HCT116 (cell line): Measurements from ENCODE around the gene MAPK8IP3. TPM values are rescaled to one million over a fixed set of nuclear protein-coding genes. Genes with fewer than 3 reads are reported as not detected.

ENCODE experiments used
- ATAC-seq: fragments of 200-7000 bp; cut with Tn5 transposase; 2 replicates; pipeline ENCODE4 v1.9.1; 2020; ENCODE audit warnings: mild to moderate bottlenecking, moderate library complexity
- BruUV-seq: library from RNA; stranded (reverse); fragments of 400-500 nt; replicated peaks from 2 replicates; lab custom pipeline; 2021; lab: Mats Ljungman, UMichigan
- CTCF ChIA-PET: fragments of 300-600 bp; sonication (Branson Sonifier 250); formaldehyde crosslinking; loops from one replicate; lab custom pipeline; 2021; ENCODE audit warnings: antibody characterized with exemption; lab: Charles Lee
- POLR2A ChIA-PET: fragments of 300-600, 350-600 bp; sonication (Branson Sonifier 250); formaldehyde crosslinking; loops from one replicate; lab custom pipeline; 2021; ENCODE audit warnings: antibody characterized with exemption; lab: Charles Lee
- RAD21 ChIA-PET, 2 experiments: fragments of 300-600 bp; sonication (Branson Sonifier 250); formaldehyde crosslinking; loops; one replicate each; lab custom pipeline; 2023; ENCODE audit warnings: low total read pairs in 2 of 2; ENCODE audit not compliant: uncharacterized antibody in 2 of 2, unreplicated experiment in 2 of 2, low non-redundant PET in 1 of 2; lab: Charles Lee
- DNase-seq: peaks from one replicate; pipeline ENCODE4 v3.0.0-alpha.2; 2010; ENCODE audit warnings: low read depth, low spot score
- H2AFZ ChIP-seq: fragments of 200-600 bp; shearing (Covaris generic), sonication (generic); 2 replicates; pipeline ENCODE4 v1.6.1; 2017; ENCODE audit warnings: low read depth, mixed run types, mixed read lengths, antibody characterized with exemption, low read length; ENCODE audit not compliant: poor library complexity, severe bottlenecking
- H3K27ac ChIP-seq: 2 replicates; pipeline ENCODE4 v1.5.1; 2012; ENCODE audit warnings: low read depth, low read length
- H3K27me3 ChIP-seq: fragments of 200-600 bp; sonication (generic); 2 replicates; pipeline ENCODE4 v1.6.1; 2016; ENCODE audit warnings: mixed run types, low read length, mixed read lengths; ENCODE audit not compliant: insufficient read depth
- H3K36me3 ChIP-seq, 2 experiments: fragments of 200-500 bp in 1 of 2; fragments of 200-600 bp in 1 of 2; sonication (Bioruptor generic) in 1 of 2; sonication (generic) in 1 of 2; 2 replicates each; pipeline versions ENCODE4 v1.5.1 to v1.6.1; 2014 to 2016; ENCODE audit warnings: low read length in 2 of 2, inconsistent platforms in 1 of 2, mixed read lengths in 1 of 2, mixed run types in 1 of 2; ENCODE audit not compliant: insufficient read depth in 2 of 2, control insufficient read depth in 1 of 2
- H3K4me1 ChIP-seq, 2 experiments: fragments of 200-600 bp in 1 of 2; sonication (generic) in 1 of 2; 2 replicates each; pipeline versions ENCODE4 v1.5.1 to v1.6.1; 2012 to 2017; ENCODE audit warnings: low read length in 2 of 2, inconsistent platforms in 1 of 2, mild to moderate bottlenecking in 1 of 2, mixed read lengths in 1 of 2, mixed run types in 1 of 2, moderate library complexity in 1 of 2; ENCODE audit not compliant: insufficient read depth in 2 of 2, control insufficient read depth in 1 of 2
- H3K4me2 ChIP-seq: fragments of 200-600 bp; sonication (generic); 2 replicates; pipeline ENCODE4 v1.6.1; 2017; ENCODE audit warnings: mixed run types, low read length, mixed read lengths
- H3K4me3 ChIP-seq, 2 experiments: fragments of 200-600 bp in 1 of 2; sonication (generic) in 1 of 2; replicated peaks in 1 of 2; 2 replicates each; pipeline ENCODE4 v1.5.1; 2011 to 2016; ENCODE audit warnings: low read length in 2 of 2, control low read depth in 1 of 2, low read depth in 1 of 2, mild to moderate bottlenecking in 1 of 2, mixed read lengths in 1 of 2, mixed run types in 1 of 2
- H3K79me2 ChIP-seq: fragments of 200-600 bp; sonication (generic); 2 replicates; pipeline ENCODE4 v1.6.1; 2017; ENCODE audit warnings: mild to moderate bottlenecking, mixed run types, low read length, moderate library complexity, mixed read lengths; ENCODE audit not compliant: insufficient read depth
- H3K9ac ChIP-seq: fragments of 200-600 bp; sonication (generic); 2 replicates; pipeline ENCODE4 v1.6.1; 2016; ENCODE audit warnings: low read length, mixed read lengths
- H3K9me2 ChIP-seq: fragments of 200-600 bp; sonication (generic), shearing (Covaris generic); 2 replicates; pipeline ENCODE4 v1.6.1; 2017; ENCODE audit warnings: mixed run types, mild to moderate bottlenecking, moderate library complexity; ENCODE audit not compliant: insufficient read depth
- H3K9me3 ChIP-seq, 2 experiments: fragments of 200-500 bp in 1 of 2; fragments of 200-600 bp in 1 of 2; sonication (Bioruptor generic) in 1 of 2; sonication (generic) in 1 of 2; 2 replicates each; pipeline ENCODE4 v1.6.1; 2014 to 2017; ENCODE audit warnings: low read length in 2 of 2, mixed read lengths in 2 of 2, inconsistent platforms in 1 of 2, low read depth in 1 of 2, mild to moderate bottlenecking in 1 of 2, mixed run types in 1 of 2, moderate library complexity in 1 of 2; ENCODE audit not compliant: control insufficient read depth in 1 of 2, insufficient read depth in 1 of 2
- H4K20me1 ChIP-seq: fragments of 200-600 bp; sonication (generic), shearing (Covaris generic); 2 replicates; pipeline ENCODE4 v1.6.1; 2017; ENCODE audit warnings: mixed run types, mild to moderate bottlenecking, moderate library complexity; ENCODE audit not compliant: insufficient read depth
- ATF3 ChIP-seq: IDR thresholded peaks from 2 replicates; pipeline ENCODE4 v1.6.1; 2012
- CBX3 ChIP-seq: IDR thresholded peaks from 2 replicates; pipeline ENCODE4 v1.6.1; 2012; ENCODE audit warnings: low read depth
- CTCF ChIP-seq, 3 experiments: fragments of 200-600 bp in 1 of 3; sonication (generic) in 1 of 3; IDR thresholded peaks in 2 of 3; conservative IDR thresholded peaks in 1 of 3; 2 replicates each; pipeline ENCODE4 v1.5.1; 2012 to 2017; ENCODE audit warnings: low read depth in 2 of 3, low read length in 2 of 3, antibody characterized with exemption in 1 of 3, borderline replicate concordance in 1 of 3, control low read depth in 1 of 3, mild to moderate bottlenecking in 1 of 3, mixed read lengths in 1 of 3, mixed run types in 1 of 3, moderate library complexity in 1 of 3; ENCODE audit not compliant: insufficient read depth in 1 of 3
- POLR2AphosphoS5 ChIP-seq: IDR thresholded peaks from 2 replicates; pipeline ENCODE4 v1.6.1; 2011; ENCODE audit warnings: mild to moderate bottlenecking, low read depth, low read length, moderate library complexity
- intact Hi-C: fragments of 100-400 bp; cut with micrococcal nuclease; formaldehyde crosslinking; loops from 2 replicates; pipeline ENCODE4 v1.10.0; 2022
- total RNA-seq: library from RNA; stranded (reverse); gene quantifications from one replicate; pipeline ENCODE4 v1.2.1, GENCODE V29; 2021; ENCODE audit not compliant: unreplicated experiment

Gene MAPK8IP3
- total RNA-seq, 1 experiment from 2014 or later = 75.3 TPM

- no peak for TF ChIP-seq ATF3
- TF ChIP-seq, all 23 proteins: peak for 0
Measured at GRCh38 chr16:1656808-1657617, 49.0 kb upstream of the MAPK8IP3 start (continued).

GRCh38 chr16:1657841-1658240 lies 48.2 kb upstream of the MAPK8IP3 start:
- DNase-seq (no peak), ATAC-seq (no peak)
- Histone ChIP-seq H3K4me3 (no peak overlapping the region), H3K4me2 (no peak overlapping the region), H3K27ac (no peak overlapping the region), H3K27me3 (no peaks in the 10 kb centered on the region), H3K9me2 (no peaks in the 10 kb centered on the region), H3K4me1 (no peaks in the 10 kb centered on the region), H3K79me2 (no peaks in the 10 kb centered on the region), H2AFZ (no peak overlapping the region), H3K36me3 (peaks cover 9 to 25% of the 10 kb centered on the region in 2 experiments), H4K20me1 (no peaks in the 10 kb centered on the region)
- ChIA-PET POLR2A (no interaction called here), RAD21 (no interaction called here)
- intact Hi-C loops = no loop called here
- TF ChIP-seq CBX3 = no peak
- no peak for TF ChIP-seq POLR2AphosphoS5
- no peak for TF ChIP-seq CTCF (IDR thresholded peaks at IDR 0.05 in 2 of 3, conservative IDR thresholded peaks at IDR 0.05 in 1 of 3; ENCODE audit: borderline replicate concordance in 1 of 3, insufficient read depth in 1 of 3, low read depth in 2 of 3, low read length in 2 of 3)
- TF ChIP-seq, all 23 proteins: peak for 0
- CTCF ChIA-PET = no interaction called here
- BruUV-seq = no TSS peak
- no peaks in the 10 kb centered on the region for H3K9me3 ChIP-seq
- H3K9ac ChIP-seq = no peak overlapping the region
